ENCODE data around the gene EIF4G3.
"Not testable (repeated sequence)": the region's sequence is repeated elsewhere in the genome, so short reads cannot be mapped to it uniquely, and the experiment has no call there.

EIF4G3 gene

GRCh38 chr1:21149855-21150432 is 26.8 kb downstream of the EIF4G3 start:
- peak; percentile 62 for DNase-seq (ENCODE audit: low spot score)

GRCh38 chr1:21149430-21149854 is 27.3 kb downstream of the EIF4G3 start:
- DNase-seq (ENCODE audit: low spot score), result peak; percentile 78

GRCh38 chr1:21143752-21144151 is 32.9 kb downstream of the EIF4G3 start:
- no peak for DNase-seq (ENCODE audit: low spot score)

- DNase-seq (ENCODE audit: low spot score), result no peak
Observed at GRCh38 chr1:21143138-21143537, 33.6 kb downstream of the EIF4G3 start.

GRCh38 chr1:21141030-21141429 is 35.7 kb downstream of the EIF4G3 start:
- no peak for DNase-seq (ENCODE audit: low spot score)

- DNase-seq (ENCODE audit: low spot score), result no peak
Observed at GRCh38 chr1:21139601-21140000, 37.1 kb downstream of the EIF4G3 start.

- DNase-seq (ENCODE audit: low spot score), result not testable (repeated sequence)
Observed at GRCh38 chr1:21136344-21136743, 40.4 kb downstream of the EIF4G3 start.

GRCh38 chr1:21131200-21131599 is 45.5 kb downstream of the EIF4G3 start:
- DNase-seq (ENCODE audit: low spot score), result no peak

GRCh38 chr1:21129407-21129806 is 47.3 kb downstream of the EIF4G3 start:
- no peak for DNase-seq (ENCODE audit: low spot score)

- no peak for DNase-seq (ENCODE audit: low spot score)
Observed at GRCh38 chr1:21126324-21126723, 50.4 kb downstream of the EIF4G3 start.

- DNase-seq (ENCODE audit: low spot score), result no peak
Observed at GRCh38 chr1:21124846-21125245, 51.9 kb downstream of the EIF4G3 start.

GRCh38 chr1:21123287-21123948 is 53.3 kb downstream of the EIF4G3 start:
- DNase-seq (ENCODE audit: low spot score), result no peak

- DNase-seq (ENCODE audit: low spot score), result no peak
Observed at GRCh38 chr1:21121764-21122471, 54.8 kb downstream of the EIF4G3 start.

- no peak for DNase-seq (ENCODE audit: low spot score)
Observed at GRCh38 chr1:21118167-21118566, 58.5 kb downstream of the EIF4G3 start.

- DNase-seq (ENCODE audit: low spot score), result no peak
Observed at GRCh38 chr1:21117597-21118001, 59.1 kb downstream of the EIF4G3 start.

GRCh38 chr1:21117159-21117558 is 59.5 kb downstream of the EIF4G3 start:
- DNase-seq (ENCODE audit: low spot score), result no peak

GRCh38 chr1:21115098-21115760 is 61.5 kb downstream of the EIF4G3 start:
- no peak for DNase-seq (ENCODE audit: low spot score)

- no peak for DNase-seq (ENCODE audit: low spot score)
Observed at GRCh38 chr1:21114431-21114830, 62.3 kb downstream of the EIF4G3 start.

GRCh38 chr1:21110163-21110562 is 66.5 kb downstream of the EIF4G3 start:
- no peak for DNase-seq (ENCODE audit: low spot score)

GRCh38 chr1:21106709-21107108 is 70.0 kb downstream of the EIF4G3 start:
- DNase-seq (ENCODE audit: low spot score), result no peak

GRCh38 chr1:21106238-21106637 is 70.5 kb downstream of the EIF4G3 start:
- no peak for DNase-seq (ENCODE audit: low spot score)

GRCh38 chr1:21105807-21106206 is 70.9 kb downstream of the EIF4G3 start:
- DNase-seq (ENCODE audit: low spot score), result no peak

- no peak for DNase-seq (ENCODE audit: low spot score)
Observed at GRCh38 chr1:21104683-21105082, 72.0 kb downstream of the EIF4G3 start.

Measured in cerebellar cortex (tissue), 1 donor.